Loucy (cell line): ENCODE results near the gene MCRIP1.

Source experiments
- EZH2phosphoT487 ChIP-seq: fragments of 200-600 bp; IDR thresholded peaks from 2 replicates; pipeline ENCODE4 v1.6.1; 2018; ENCODE audit warnings: antibody characterized with exemption, mild to moderate bottlenecking, moderate library complexity, borderline replicate concordance
- TF ChIP-seq, protein P1 (sequence below): fragments of 200-600 bp; sonication (generic); conservative IDR thresholded peaks from 2 replicates; pipeline ENCODE4 v1.5.1; 2014; ENCODE audit warnings: mild to moderate bottlenecking, antibody characterized with exemption, low read length

- TF ChIP-seq, protein P1, sequence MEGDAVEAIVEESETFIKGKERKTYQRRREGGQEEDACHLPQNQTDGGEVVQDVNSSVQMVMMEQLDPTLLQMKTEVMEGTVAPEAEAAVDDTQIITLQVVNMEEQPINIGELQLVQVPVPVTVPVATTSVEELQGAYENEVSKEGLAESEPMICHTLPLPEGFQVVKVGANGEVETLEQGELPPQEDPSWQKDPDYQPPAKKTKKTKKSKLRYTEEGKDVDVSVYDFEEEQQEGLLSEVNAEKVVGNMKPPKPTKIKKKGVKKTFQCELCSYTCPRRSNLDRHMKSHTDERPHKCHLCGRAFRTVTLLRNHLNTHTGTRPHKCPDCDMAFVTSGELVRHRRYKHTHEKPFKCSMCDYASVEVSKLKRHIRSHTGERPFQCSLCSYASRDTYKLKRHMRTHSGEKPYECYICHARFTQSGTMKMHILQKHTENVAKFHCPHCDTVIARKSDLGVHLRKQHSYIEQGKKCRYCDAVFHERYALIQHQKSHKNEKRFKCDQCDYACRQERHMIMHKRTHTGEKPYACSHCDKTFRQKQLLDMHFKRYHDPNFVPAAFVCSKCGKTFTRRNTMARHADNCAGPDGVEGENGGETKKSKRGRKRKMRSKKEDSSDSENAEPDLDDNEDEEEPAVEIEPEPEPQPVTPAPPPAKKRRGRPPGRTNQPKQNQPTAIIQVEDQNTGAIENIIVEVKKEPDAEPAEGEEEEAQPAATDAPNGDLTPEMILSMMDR = no peak
- no peak for TF ChIP-seq EZH2phosphoT487
Observed at GRCh38 chr17:81802856-81803643, 30.0 kb downstream of the MCRIP1 start.
